ENCODE results near the gene TTLL7. TPM values are rescaled to one million over a fixed set of nuclear protein-coding genes. Genes with fewer than 3 reads are reported as not detected.

The TTLL7 gene
- total and polyA plus RNA-seq, 9 of the 15 experiments (the other 6 are each of a cell fraction or from before 2014, with no cell fraction given), result 0.63 to 2.6 (median 1.7) TPM

- TF ChIP-seq ATF6 (CRISPR knock-in tag; IDR thresholded peaks at IDR 0.05) (no peak), E2F8 (IDR thresholded peaks at IDR 0.05; ENCODE audit: low read depth, partially characterized antibody) (no peak), PML (IDR thresholded peaks at IDR 0.05; ENCODE audit: low read length) (no peak), CBX3 (IDR thresholded peaks at IDR 0.05; ENCODE audit: borderline replicate concordance in 1 of 2, low read length in 2 of 2) (no peak), NKRF (IDR thresholded peaks at IDR 0.05; ENCODE audit: borderline replicate concordance) (no peak), KLF6 (CRISPR knock-in tag; IDR thresholded peaks at IDR 0.05; ENCODE audit: borderline replicate concordance) (no peak), MED1 (CRISPR knock-in tag; IDR thresholded peaks at IDR 0.05; ENCODE audit: borderline replicate concordance) (no peak), ARNT (IDR thresholded peaks at IDR 0.05) (no peak), ZFX (CRISPR knock-in tag; IDR thresholded peaks at IDR 0.05) (no peak; the same call in 1 of the 2 replicates), LEF1 (IDR thresholded peaks at IDR 0.05) (no peak), TFAP4 (CRISPR knock-in tag; IDR thresholded peaks at IDR 0.05; ENCODE audit: borderline replicate concordance) (peak; percentile 61), ZNF668 (CRISPR knock-in tag; IDR thresholded peaks at IDR 0.05) (no peak), ZNF766 (CRISPR knock-in tag; conservative IDR thresholded peaks at IDR 0.05) (no peak)
Measured at GRCh38 chr1:83999316-83999819, 436 bp upstream of the TTLL7 start (continued).
